ENCODE measurements around the gene PJVK.

DNA sequence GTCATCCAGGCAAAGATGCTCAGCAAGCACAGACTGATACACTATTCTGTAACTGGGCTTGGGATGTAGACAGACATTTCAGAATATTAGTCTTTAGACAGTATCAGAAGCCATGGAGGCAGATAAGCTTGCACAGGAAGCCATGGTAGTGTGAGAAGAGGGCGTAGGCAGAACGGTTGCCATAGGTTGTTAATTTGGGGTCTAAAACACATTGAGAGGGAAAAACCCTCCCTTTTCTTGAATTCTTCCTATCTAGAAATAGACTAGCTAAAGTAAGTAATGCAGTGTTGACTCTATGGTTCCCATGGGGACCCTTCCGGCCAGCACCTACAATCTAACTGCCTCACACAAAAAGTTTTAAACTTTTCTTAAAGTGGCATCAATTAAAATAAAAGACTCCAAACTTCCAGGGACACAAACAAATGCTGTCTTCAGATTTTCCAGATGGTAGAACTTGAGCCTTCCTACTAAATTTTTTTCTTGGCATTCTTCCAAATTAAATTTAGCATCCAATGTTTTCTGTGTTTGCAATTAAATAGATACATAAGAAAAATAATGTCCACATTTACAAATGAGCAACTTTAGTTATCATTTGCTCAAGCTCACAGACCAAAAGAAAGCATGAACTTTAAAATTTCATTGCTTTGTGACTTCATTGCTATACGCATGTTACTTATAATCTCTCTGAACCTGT lies 2.1 kb upstream of the PJVK start:
- TF ChIP-seq, protein P1, sequence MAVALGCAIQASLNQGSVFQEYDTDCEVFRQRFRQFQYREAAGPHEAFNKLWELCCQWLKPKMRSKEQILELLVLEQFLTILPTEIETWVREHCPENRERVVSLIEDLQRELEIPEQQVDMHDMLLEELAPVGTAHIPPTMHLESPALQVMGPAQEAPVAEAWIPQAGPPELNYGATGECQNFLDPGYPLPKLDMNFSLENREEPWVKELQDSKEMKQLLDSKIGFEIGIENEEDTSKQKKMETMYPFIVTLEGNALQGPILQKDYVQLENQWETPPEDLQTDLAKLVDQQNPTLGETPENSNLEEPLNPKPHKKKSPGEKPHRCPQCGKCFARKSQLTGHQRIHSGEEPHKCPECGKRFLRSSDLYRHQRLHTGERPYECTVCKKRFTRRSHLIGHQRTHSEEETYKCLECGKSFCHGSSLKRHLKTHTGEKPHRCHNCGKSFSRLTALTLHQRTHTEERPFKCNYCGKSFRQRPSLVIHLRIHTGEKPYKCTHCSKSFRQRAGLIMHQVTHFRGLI (CRISPR knock-in tag; IDR thresholded peaks at IDR 0.05), result no peak
- TF ChIP-seq ZBTB7A (IDR thresholded peaks at IDR 0.05; ENCODE audit: borderline replicate concordance, control insufficient read depth, low read depth, low read length) (no peak), NCOA6 (IDR thresholded peaks at IDR 0.05) (no peak), U2AF1 (optimal IDR thresholded peaks at IDR 0.05; ENCODE audit: low read depth, low read length) (no peak), HMBOX1 (IDR thresholded peaks at IDR 0.05) (no peak), EP300 (IDR thresholded peaks at IDR 0.05; ENCODE audit: low read length) (no peak), BACH1 (tag; IDR thresholded peaks at IDR 0.05) (no peak), ZNF121 (CRISPR knock-in tag; conservative IDR thresholded peaks at IDR 0.05) (no peak), ZBTB33 (CRISPR knock-in tag; IDR thresholded peaks at IDR 0.05) (no peak), PPARD (CRISPR knock-in tag; IDR thresholded peaks at IDR 0.05) (no peak)
- TF ChIP-seq, protein P2, sequence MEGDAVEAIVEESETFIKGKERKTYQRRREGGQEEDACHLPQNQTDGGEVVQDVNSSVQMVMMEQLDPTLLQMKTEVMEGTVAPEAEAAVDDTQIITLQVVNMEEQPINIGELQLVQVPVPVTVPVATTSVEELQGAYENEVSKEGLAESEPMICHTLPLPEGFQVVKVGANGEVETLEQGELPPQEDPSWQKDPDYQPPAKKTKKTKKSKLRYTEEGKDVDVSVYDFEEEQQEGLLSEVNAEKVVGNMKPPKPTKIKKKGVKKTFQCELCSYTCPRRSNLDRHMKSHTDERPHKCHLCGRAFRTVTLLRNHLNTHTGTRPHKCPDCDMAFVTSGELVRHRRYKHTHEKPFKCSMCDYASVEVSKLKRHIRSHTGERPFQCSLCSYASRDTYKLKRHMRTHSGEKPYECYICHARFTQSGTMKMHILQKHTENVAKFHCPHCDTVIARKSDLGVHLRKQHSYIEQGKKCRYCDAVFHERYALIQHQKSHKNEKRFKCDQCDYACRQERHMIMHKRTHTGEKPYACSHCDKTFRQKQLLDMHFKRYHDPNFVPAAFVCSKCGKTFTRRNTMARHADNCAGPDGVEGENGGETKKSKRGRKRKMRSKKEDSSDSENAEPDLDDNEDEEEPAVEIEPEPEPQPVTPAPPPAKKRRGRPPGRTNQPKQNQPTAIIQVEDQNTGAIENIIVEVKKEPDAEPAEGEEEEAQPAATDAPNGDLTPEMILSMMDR (IDR thresholded peaks at IDR 0.05 in 2 of 3, conservative IDR thresholded peaks at IDR 0.05 in 1 of 3; ENCODE audit: insufficient read depth in 2 of 3, low read depth in 1 of 3, low read length in 3 of 3), result no peak
- TF ChIP-seq, protein P3, sequence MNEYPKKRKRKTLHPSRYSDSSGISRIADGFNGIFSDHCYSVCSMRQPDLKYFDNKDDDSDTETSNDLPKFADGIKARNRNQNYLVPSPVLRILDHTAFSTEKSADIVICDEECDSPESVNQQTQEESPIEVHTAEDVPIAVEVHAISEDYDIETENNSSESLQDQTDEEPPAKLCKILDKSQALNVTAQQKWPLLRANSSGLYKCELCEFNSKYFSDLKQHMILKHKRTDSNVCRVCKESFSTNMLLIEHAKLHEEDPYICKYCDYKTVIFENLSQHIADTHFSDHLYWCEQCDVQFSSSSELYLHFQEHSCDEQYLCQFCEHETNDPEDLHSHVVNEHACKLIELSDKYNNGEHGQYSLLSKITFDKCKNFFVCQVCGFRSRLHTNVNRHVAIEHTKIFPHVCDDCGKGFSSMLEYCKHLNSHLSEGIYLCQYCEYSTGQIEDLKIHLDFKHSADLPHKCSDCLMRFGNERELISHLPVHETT (CRISPR knock-in tag; conservative IDR thresholded peaks at IDR 0.05 in 1 of 2, IDR thresholded peaks at IDR 0.05 in 1 of 2), result no peak

All from K562 (cell line).